Measurements from ENCODE around the gene CFL1. TPM values are rescaled to one million over a fixed set of nuclear protein-coding genes. Genes with fewer than 3 reads are reported as not detected.

The CFL1 gene
- total and polyA plus RNA-seq, 2 donors (not counting 1 experiment from before 2014, with no cell fraction given): 680 to 1,603 TPM

DNA sequence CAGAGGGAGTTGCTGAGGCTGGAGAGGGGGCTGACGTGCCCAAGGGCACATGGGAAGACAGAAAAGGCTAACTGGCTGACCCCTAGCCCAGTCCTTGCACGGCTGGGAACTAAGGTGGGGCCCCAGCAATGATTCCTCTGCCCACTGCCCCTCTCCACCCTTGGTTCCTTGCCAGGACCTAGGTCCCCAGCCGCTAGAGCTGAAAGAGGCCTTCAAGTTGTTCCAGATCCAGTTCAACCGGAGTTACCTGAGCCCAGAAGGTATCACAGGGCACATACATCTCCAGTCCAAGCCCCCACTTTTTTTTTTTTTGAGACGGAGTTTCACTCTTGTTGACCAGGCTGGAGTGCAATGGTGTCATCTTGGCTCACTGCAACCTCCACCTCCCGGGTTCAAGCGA, 22.0 kb upstream of the CFL1 start:
- no peak for TF ChIP-seq EZH2 (IDR thresholded peaks at IDR 0.05; ENCODE audit: low read length, missing control alignments)
- TF ChIP-seq, protein P1, sequence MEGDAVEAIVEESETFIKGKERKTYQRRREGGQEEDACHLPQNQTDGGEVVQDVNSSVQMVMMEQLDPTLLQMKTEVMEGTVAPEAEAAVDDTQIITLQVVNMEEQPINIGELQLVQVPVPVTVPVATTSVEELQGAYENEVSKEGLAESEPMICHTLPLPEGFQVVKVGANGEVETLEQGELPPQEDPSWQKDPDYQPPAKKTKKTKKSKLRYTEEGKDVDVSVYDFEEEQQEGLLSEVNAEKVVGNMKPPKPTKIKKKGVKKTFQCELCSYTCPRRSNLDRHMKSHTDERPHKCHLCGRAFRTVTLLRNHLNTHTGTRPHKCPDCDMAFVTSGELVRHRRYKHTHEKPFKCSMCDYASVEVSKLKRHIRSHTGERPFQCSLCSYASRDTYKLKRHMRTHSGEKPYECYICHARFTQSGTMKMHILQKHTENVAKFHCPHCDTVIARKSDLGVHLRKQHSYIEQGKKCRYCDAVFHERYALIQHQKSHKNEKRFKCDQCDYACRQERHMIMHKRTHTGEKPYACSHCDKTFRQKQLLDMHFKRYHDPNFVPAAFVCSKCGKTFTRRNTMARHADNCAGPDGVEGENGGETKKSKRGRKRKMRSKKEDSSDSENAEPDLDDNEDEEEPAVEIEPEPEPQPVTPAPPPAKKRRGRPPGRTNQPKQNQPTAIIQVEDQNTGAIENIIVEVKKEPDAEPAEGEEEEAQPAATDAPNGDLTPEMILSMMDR (conservative IDR thresholded peaks at IDR 0.05 in 1 of 2, IDR thresholded peaks at IDR 0.05 in 1 of 2; ENCODE audit: low read depth in 1 of 2, low read length in 2 of 2): no peak
- no peaks in the 10 kb centered on the region for H3K4me1 ChIP-seq (ENCODE audit: control insufficient read depth, extremely low read depth, insufficient read depth, low read length)
- H3K9ac ChIP-seq (ENCODE audit: insufficient read depth, low read length): no peak overlapping the region
- peaks cover 2% of the 10 kb centered on the region for H3K79me2 ChIP-seq (ENCODE audit: control insufficient read depth, insufficient read depth, low read length)
- DNase-seq (ENCODE audit: low read depth in 2 of 2): no peak
- H3K27me3 ChIP-seq (ENCODE audit: control insufficient read depth, insufficient read depth, low read length): no peaks in the 10 kb centered on the region
- H4K20me1 ChIP-seq (ENCODE audit: control insufficient read depth, extremely low read depth, insufficient read depth, low read length): no peaks in the 10 kb centered on the region
- H3K4me3 ChIP-seq (replicated peaks in 1 of 4; ENCODE audit: control extremely low read depth in 1 of 4, insufficient read depth in 1 of 4, low read depth in 3 of 4, low read length in 4 of 4): no peak overlapping the region
- H3K4me2 ChIP-seq (ENCODE audit: extremely low read depth, insufficient read depth, low read length): no peak overlapping the region
- H3K9me3 ChIP-seq (ENCODE audit: control insufficient read depth, insufficient read depth, low read depth, low read length): no peaks in the 10 kb centered on the region
- peaks cover 28% of the 10 kb centered on the region for H3K36me3 ChIP-seq (ENCODE audit: control insufficient read depth, insufficient read depth, low read length)
- no peak overlapping the region for H2AFZ ChIP-seq (ENCODE audit: low read length)
- no peak overlapping the region for H3K27ac ChIP-seq (ENCODE audit: insufficient read depth, low read length)

DNA sequence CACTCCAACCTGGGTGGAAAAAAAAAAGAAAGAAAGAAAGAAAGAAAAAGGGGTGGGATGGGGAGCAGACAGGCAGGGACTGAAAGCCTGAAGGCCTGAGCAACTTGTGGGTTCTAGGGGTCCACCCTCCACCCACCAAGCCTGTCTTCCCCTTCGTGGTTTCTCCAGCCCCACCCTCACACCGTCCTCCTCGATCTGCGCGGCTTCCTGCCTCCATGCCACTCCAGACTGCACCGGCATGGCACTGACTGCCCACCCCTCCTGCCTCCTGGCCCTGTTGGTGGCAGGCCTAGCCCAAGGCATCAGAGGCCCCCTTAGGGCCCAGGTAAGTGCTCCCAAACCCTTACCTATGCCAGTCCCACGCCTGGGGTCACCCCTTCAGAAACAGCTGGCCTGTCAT, 21.6 kb upstream of the CFL1 start, which contains the start of gene CTSW:
Gene CTSW (plus strand): TSS at position 221 of the 400 bp plus-strand sequence. CDS start 18 bp downstream, at position 239.
- Histone ChIP-seq H3K9ac (ENCODE audit: insufficient read depth, low read length) (no peak within 1 kb of the TSS), H3K9me3 (ENCODE audit: control insufficient read depth, insufficient read depth, low read depth, low read length) (no peaks in the 10 kb centered on the region), H3K36me3 (ENCODE audit: control insufficient read depth, insufficient read depth, low read length) (peaks cover 24% of the 10 kb centered on the region), H3K4me1 (ENCODE audit: control insufficient read depth, extremely low read depth, insufficient read depth, low read length) (no peaks in the 10 kb centered on the region), H3K27ac (ENCODE audit: insufficient read depth, low read length) (no peak within 1 kb of the TSS), H3K27me3 (ENCODE audit: control insufficient read depth, insufficient read depth, low read length) (no peaks in the 10 kb centered on the region), H3K4me2 (ENCODE audit: extremely low read depth, insufficient read depth, low read length) (no peak within 1 kb of the TSS), H2AFZ (ENCODE audit: low read length) (no peak within 1 kb of the TSS), H3K79me2 (ENCODE audit: control insufficient read depth, insufficient read depth, low read length) (no peaks in the 10 kb centered on the region), H3K4me3 (replicated peaks in 1 of 4; ENCODE audit: control extremely low read depth in 1 of 4, insufficient read depth in 1 of 4, low read depth in 3 of 4, low read length in 4 of 4) (no peak within 1 kb of the TSS), H4K20me1 (ENCODE audit: control insufficient read depth, extremely low read depth, insufficient read depth, low read length) (no peaks in the 10 kb centered on the region)
- TF ChIP-seq EZH2 (IDR thresholded peaks at IDR 0.05; ENCODE audit: low read length, missing control alignments): no peak
- TF ChIP-seq, protein P1 (conservative IDR thresholded peaks at IDR 0.05 in 1 of 2, IDR thresholded peaks at IDR 0.05 in 1 of 2; ENCODE audit: low read depth in 1 of 2, low read length in 2 of 2): no peak
- no peak for DNase-seq (ENCODE audit: low read depth in 2 of 2)

DNA sequence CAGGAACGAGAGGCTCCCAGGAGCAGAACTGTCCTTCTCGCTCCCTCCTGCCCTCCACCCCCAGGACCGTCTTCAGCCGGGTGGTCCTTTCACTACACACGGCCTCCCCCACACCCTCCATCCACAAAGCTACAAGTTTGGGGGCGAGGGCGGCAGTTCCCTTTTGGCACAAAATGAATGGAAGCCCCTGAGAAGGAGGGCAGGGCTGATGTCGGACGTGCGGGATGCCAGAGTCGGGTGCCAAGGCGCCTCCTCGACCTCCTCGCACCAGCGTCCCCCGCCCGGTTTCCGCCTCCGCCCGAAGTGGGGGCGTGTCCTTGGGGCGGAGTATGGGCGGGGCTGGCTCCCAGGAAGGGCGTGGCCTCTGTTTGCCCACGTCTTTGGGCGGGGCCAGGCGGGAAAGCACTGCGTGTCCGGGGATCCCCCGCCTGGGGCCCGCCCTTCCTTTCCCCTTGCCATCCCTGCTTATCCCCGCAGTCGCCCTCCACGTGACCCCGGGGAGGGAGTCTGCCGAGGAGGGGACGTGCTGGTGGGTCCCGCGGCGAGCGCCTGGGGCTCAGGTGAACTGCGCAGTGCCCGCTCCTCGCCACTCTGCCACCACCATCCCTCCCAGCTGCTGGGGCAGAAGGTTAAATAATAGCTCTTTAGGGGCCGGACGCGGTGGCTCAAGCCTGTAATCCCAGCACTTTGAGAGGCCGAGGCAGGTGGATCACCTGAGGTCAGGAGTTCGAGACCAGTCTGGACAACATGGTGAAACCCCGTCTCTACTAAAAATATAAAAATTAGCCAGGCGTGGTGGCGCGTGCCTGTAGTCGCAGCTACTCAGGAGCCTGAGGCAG, 15.6 kb upstream of the CFL1 start:
- Histone ChIP-seq H3K27me3 (ENCODE audit: control insufficient read depth, insufficient read depth, low read length) (no peaks in the 10 kb centered on the region), H2AFZ (ENCODE audit: low read length) (peak overlapping the region; percentile 75), H3K4me3 (replicated peaks in 1 of 4; ENCODE audit: control extremely low read depth in 1 of 4, insufficient read depth in 1 of 4, low read depth in 3 of 4, low read length in 4 of 4) (peak overlapping the region; percentile 41 to 80 (median 65)), H3K27ac (ENCODE audit: insufficient read depth, low read length) (peak overlapping the region; percentile 77), H3K4me2 (ENCODE audit: extremely low read depth, insufficient read depth, low read length) (peak overlapping the region; percentile 94), H3K36me3 (ENCODE audit: control insufficient read depth, insufficient read depth, low read length) (peaks cover 14% of the 10 kb centered on the region), H3K4me1 (ENCODE audit: control insufficient read depth, extremely low read depth, insufficient read depth, low read length) (peaks cover 20% of the 10 kb centered on the region), H3K9me3 (ENCODE audit: control insufficient read depth, insufficient read depth, low read depth, low read length) (no peaks in the 10 kb centered on the region), H3K79me2 (ENCODE audit: control insufficient read depth, insufficient read depth, low read length) (peaks cover 27% of the 10 kb centered on the region), H4K20me1 (ENCODE audit: control insufficient read depth, extremely low read depth, insufficient read depth, low read length) (no peaks in the 10 kb centered on the region), H3K9ac (ENCODE audit: insufficient read depth, low read length) (peak overlapping the region; percentile 82)
- DNase-seq (ENCODE audit: low read depth in 2 of 2): peak; percentile 86 to 92
- TF ChIP-seq, protein P1 (conservative IDR thresholded peaks at IDR 0.05 in 1 of 2, IDR thresholded peaks at IDR 0.05 in 1 of 2; ENCODE audit: low read depth in 1 of 2, low read length in 2 of 2): no peak
- TF ChIP-seq EZH2 (IDR thresholded peaks at IDR 0.05; ENCODE audit: low read length, missing control alignments): no peak
